ENCODE results near the gene LTBP1.
"Not testable (repeated sequence)": the region's sequence is repeated elsewhere in the genome, so short reads cannot be mapped to it uniquely, and the experiment has no call there.

Gene LTBP1

DNA sequence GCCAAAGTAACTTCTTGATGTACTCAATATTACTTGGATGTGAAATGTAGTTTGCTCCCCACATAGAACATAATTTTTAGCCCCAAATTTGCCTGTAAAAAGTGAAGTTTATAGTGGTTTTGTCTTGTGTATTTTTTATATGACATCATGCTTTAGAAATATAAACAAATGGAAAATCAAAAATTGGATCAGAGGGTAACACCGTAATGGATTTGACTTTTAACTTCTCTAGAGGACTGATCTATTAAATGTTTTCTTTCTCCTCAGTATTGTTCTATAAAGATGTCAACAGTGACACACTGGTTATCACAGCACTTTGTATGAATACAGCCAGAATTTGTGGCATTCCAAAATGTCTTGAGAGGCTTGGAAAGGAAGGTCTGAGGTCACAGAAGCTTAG lies 484.1 kb downstream of the LTBP1 start:
- DNase-seq (ENCODE audit: insufficient read length) (no peak), FAIRE-seq (no peak)
- TF ChIP-seq POLR2A (IDR thresholded peaks at IDR 0.05; ENCODE audit: low read depth, low read length), result no peak
- TF ChIP-seq TAF1 (IDR thresholded peaks at IDR 0.05; ENCODE audit: borderline replicate concordance, low read depth, low read length), result no peak
- no peak for TF ChIP-seq POLR2AphosphoS5 (IDR thresholded peaks at IDR 0.05; ENCODE audit: low read depth, low read length)

DNA sequence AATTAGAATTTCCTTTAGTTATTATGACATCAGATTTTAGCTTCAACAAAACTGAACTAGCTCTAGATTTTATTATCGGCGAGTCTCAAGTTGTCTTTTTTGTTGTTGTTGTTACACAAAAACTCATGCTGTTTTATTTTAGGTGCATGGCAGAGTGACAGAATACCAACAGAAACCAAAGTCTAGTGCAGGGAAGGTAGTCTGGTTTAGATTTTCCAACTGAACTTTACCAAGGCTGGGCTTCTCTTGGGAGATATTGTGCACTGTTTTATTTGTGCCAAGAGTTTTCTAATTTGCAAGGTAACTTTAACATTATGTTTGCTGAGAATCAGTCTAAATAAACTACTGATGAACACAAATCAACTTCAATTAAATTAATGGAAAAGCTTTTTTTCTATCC lies 486.1 kb downstream of the LTBP1 start:
- DNase-seq (ENCODE audit: insufficient read length) (no peak), FAIRE-seq (no peak)
- TF ChIP-seq POLR2A (IDR thresholded peaks at IDR 0.05; ENCODE audit: low read depth, low read length) (no peak), TAF1 (IDR thresholded peaks at IDR 0.05; ENCODE audit: borderline replicate concordance, low read depth, low read length) (no peak), POLR2AphosphoS5 (IDR thresholded peaks at IDR 0.05; ENCODE audit: low read depth, low read length) (no peak)

DNA sequence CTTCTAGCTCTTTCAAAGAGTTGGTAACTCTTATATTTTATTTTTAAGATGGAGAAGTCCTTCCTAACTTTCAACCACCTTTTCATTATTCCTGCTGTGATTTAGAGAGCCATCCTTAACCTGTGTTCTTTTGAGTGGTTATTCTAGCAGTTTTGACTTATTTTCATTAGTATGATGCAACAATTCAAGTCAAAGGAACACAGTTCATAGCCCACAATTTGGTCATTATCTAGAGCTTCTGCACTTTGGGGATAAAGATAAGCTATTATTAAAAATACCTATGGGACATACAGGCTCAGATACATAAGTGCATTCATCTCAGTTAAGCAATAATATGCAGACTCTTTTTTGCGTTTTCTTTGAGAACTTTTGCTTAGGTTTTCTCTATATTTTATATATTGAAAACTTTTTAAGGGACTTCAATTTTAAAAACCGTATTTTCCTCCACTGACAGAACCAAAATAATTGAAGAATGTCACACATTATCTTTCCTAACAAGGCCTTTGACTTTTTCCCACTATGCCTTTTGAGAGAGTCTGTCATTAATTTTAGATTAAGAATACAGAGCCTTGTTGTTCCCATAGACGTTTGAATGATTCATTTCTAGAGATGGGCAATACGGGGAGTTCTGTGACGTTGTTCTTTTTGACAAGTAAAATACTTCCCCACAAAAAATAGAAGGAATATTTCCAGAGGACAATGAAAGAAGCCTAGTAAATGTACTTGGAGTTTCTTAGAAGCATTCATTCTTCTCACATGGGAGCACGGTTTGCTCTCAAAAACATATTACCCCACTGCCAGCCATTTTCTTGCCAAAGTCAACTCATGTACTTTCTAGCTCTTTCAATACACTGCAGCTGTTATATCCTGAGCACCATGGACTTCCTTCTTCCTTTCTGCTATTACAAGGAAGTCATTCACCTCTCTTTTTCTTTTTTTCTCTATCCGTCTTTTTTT lies 486.8 kb downstream of the LTBP1 start:
- no peak for FAIRE-seq
- TF ChIP-seq POLR2AphosphoS5 (IDR thresholded peaks at IDR 0.05; ENCODE audit: low read depth, low read length) (no peak), POLR2A (IDR thresholded peaks at IDR 0.05; ENCODE audit: low read depth, low read length) (no peak), TAF1 (IDR thresholded peaks at IDR 0.05; ENCODE audit: borderline replicate concordance, low read depth, low read length) (no peak)
- no peak for DNase-seq (ENCODE audit: insufficient read length)

DNA sequence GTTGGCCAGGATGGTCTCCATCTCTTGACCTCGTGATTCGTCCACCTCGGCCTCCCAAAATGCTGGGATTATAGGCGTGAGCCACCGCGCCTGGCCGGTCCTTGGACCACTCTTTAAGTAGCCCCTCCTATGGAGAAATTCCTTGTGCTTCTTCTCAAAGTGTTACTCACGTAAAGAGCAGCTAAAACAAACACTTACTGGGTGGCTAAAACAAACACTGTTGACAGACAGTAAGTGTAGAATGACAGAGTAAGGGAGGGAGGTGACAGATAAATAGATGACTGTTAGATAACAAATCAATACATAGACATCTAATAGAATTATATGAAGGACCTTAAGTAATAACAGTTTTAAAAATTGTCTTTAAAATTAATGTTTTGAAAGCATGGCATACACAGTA lies 488.8 kb downstream of the LTBP1 start:
- DNase-seq (ENCODE audit: insufficient read length) (no peak), FAIRE-seq (no peak)
- TF ChIP-seq POLR2A (IDR thresholded peaks at IDR 0.05; ENCODE audit: low read depth, low read length) (no peak), TAF1 (IDR thresholded peaks at IDR 0.05; ENCODE audit: borderline replicate concordance, low read depth, low read length) (no peak), POLR2AphosphoS5 (IDR thresholded peaks at IDR 0.05; ENCODE audit: low read depth, low read length) (no peak)

DNA sequence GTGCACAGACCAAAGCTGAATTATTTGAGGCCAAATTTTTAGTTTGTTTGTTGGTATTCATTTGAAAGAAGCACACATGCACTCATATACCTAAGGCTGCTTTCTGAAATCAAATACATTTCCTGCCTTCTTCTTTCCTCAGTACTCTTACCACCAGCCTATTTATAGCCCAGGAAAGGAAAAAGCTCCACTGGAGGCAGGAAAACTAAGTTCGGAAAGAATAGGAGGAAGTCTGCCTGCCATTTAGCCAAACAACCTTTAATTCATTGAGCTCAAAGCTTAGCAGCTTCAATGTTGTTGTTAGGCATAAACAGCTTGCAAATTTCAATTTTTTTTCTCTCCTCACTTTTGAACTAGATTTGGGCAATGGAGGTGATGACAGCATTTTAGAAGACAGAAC lies 489.3 kb downstream of the LTBP1 start:
- no peak for TF ChIP-seq POLR2AphosphoS5 (IDR thresholded peaks at IDR 0.05; ENCODE audit: low read depth, low read length)
- TF ChIP-seq POLR2A (IDR thresholded peaks at IDR 0.05; ENCODE audit: low read depth, low read length), result no peak
- TF ChIP-seq TAF1 (IDR thresholded peaks at IDR 0.05; ENCODE audit: borderline replicate concordance, low read depth, low read length), result no peak
- no peak for FAIRE-seq
- no peak for DNase-seq (ENCODE audit: insufficient read length)

DNA sequence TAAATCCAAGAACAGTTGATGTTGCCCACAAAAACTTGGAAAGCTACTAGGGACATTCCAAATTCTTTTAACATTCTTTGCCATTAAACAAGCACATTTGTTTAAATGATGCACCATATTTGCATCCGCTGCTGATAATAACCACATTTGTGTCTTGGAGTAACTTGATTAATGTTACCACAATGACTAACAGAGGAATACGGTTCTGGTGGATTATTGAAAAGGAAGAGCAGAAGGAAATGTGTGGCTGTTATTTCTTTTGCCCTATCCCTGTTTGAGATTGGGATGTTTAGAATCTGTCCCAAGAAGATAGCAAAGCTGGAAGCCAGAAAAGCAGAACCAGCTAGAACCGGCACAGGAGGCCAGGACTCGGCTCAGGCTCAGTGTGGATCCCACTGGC lies 490.5 kb downstream of the LTBP1 start:
- TF ChIP-seq POLR2AphosphoS5 (IDR thresholded peaks at IDR 0.05; ENCODE audit: low read depth, low read length) (no peak), TAF1 (IDR thresholded peaks at IDR 0.05; ENCODE audit: borderline replicate concordance, low read depth, low read length) (no peak), POLR2A (IDR thresholded peaks at IDR 0.05; ENCODE audit: low read depth, low read length) (no peak)
- no peak for FAIRE-seq
- no peak for DNase-seq (ENCODE audit: insufficient read length)

DNA sequence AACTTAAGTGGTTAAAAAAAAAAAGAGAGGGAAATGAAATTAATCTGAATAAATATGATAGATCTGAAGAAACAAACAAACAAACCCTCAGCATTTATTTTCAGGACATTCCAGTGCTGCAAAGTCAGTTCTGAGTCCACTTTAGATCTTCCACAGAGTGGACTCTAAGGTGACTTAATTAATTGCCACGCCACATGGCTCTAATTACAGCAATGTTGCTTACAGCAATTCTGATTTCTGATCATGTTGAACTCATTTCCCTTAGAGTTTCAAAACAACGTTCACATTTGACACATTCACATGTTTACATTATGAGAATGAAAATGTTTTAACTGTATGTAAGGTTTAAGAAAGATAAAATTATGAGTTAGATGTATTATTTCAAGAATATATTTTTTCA lies 491.1 kb downstream of the LTBP1 start:
- DNase-seq (ENCODE audit: insufficient read length), result no peak
- no peak for FAIRE-seq
- TF ChIP-seq TAF1 (IDR thresholded peaks at IDR 0.05; ENCODE audit: borderline replicate concordance, low read depth, low read length) (no peak), POLR2A (IDR thresholded peaks at IDR 0.05; ENCODE audit: low read depth, low read length) (no peak), POLR2AphosphoS5 (IDR thresholded peaks at IDR 0.05; ENCODE audit: low read depth, low read length) (no peak)

DNA sequence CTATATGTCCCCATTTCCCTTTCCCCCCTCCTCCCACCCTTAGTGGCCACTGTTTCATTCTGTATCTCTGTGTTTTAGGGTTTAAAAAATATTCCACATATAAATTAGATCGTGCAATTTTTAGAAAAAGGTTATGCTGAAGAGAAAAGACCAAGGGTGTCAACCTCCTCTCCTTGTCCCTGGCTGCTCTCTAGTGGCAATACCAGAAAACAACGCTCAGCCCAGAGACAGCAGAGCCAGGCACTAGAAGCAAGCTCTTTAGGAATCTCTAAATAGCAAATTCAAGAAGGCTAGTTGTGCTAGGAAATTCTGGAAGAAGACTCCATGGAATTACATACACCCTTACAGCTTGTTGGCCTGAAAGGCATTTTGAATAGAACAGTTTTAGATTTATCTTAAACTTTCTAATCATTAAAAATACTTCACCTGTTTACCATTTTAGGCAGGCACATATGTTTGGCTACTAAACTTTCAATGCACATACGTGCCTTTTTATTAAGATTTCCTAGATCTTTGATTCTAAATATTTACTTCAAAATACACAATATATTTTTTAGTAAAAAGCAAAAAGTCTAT lies 494.6 kb downstream of the LTBP1 start:
- no peak for TF ChIP-seq TAF1 (IDR thresholded peaks at IDR 0.05; ENCODE audit: borderline replicate concordance, low read depth, low read length)
- TF ChIP-seq POLR2AphosphoS5 (IDR thresholded peaks at IDR 0.05; ENCODE audit: low read depth, low read length), result no peak
- no peak for TF ChIP-seq POLR2A (IDR thresholded peaks at IDR 0.05; ENCODE audit: low read depth, low read length)

DNA sequence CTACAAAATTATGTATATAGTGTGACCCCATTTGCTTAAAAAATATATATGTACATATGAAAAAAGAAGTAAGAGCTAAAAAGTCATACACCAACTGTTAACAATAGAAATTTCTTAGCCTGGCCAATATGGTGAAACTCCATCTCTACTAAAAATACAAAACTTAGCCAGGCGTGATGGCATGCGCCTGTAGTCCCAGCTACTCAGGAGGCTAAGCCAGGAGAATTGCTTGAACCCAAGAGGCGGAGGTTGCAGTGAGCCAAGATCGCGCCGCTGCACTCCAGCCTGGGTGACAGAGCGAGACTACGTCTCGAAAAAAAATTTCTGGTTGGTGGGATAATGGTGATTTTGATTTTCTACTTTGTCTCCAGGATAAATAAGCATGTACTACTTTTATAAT lies 495.3 kb downstream of the LTBP1 start:
- FAIRE-seq; DNase-seq (ENCODE audit: insufficient read length): not testable (repeated sequence)

More for the DNA sequence above, 494.6 kb downstream of the LTBP1 start:
- FAIRE-seq (peak; percentile 14), DNase-seq (ENCODE audit: insufficient read length) (peak; percentile 25)

DNA sequence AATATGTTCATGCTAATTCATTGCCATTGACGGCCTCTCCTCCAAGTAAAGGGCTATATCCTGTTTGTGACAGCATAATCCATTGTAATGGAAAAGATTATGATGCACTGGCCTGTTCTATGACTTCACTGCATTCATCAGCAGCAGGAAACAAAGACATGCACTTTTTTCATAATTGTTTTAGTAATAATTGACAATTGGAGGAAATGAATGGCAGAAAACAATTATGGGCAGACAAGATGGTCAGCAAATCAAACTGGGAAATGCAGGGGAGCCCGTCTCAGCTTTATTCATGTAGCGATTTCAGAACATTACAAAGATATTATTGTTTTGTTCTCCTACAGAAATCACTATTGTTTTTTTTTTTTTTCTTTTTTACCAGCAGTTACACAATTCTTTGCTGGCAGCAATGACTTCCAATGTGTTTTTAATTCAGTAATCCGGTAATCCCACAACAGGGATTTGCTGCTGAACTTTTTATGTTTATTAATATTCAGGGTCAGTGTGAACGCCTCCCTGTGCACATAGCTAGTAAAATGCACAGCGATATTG lies 495.9 kb downstream of the LTBP1 start:
- FAIRE-seq, result no peak
- TF ChIP-seq TAF1 (IDR thresholded peaks at IDR 0.05; ENCODE audit: borderline replicate concordance, low read depth, low read length) (no peak), POLR2AphosphoS5 (IDR thresholded peaks at IDR 0.05; ENCODE audit: low read depth, low read length) (no peak), POLR2A (IDR thresholded peaks at IDR 0.05; ENCODE audit: low read depth, low read length) (no peak)

DNA sequence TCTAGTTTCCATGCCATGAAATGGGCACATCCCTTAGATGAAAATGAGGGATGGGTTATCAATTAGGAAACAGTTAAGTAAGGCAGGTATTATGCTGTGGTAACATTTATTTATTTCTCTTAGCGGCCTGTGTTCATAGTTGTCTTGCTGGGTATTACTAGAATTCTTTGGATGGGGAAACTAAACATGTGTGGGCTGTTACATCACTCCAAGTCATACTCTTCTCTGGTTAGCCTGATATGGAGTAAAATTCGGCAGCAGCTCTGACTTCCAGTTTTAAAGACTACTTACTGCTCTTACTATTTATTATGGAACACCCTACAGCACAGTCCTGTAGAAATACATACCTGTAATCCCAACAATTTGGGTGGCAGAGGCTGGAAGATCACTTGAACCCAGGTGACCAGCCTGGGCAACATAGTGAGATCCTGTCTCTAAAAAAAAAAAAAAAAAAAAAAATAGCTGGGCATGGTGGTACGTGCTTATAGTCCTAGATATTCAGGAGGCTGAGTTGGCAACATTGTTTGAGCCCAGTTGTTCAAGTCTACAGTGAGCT lies 496.6 kb downstream of the LTBP1 start:
- no peak for DNase-seq (ENCODE audit: insufficient read length)
- no peak for FAIRE-seq
- no peak for TF ChIP-seq POLR2A (IDR thresholded peaks at IDR 0.05; ENCODE audit: low read depth, low read length)
- no peak for TF ChIP-seq POLR2AphosphoS5 (IDR thresholded peaks at IDR 0.05; ENCODE audit: low read depth, low read length)
- no peak for TF ChIP-seq TAF1 (IDR thresholded peaks at IDR 0.05; ENCODE audit: borderline replicate concordance, low read depth, low read length)

More for the DNA sequence above, 495.9 kb downstream of the LTBP1 start:
- DNase-seq (ENCODE audit: insufficient read length), result no peak

Data from GM12892 (cell line).